H1 (cell line): ENCODE data around the gene TPM1. TPM values are rescaled to one million over a fixed set of nuclear protein-coding genes. Genes with fewer than 3 reads are reported as not detected.
A peak's percentile ranks its signal among the peaks of the same experiment; 100 is the strongest.

ENCODE experiments used
- HDAC2 ChIP-seq, 2 experiments: fragments of 300-600 bp in 1 of 2; sonication (generic) in 1 of 2; IDR thresholded peaks; 2 replicates each; pipeline ENCODE4 v1.6.1; 2011 to 2012; ENCODE audit warnings: low read depth in 2 of 2, low read length in 2 of 2, mild to moderate bottlenecking in 2 of 2, moderate library complexity in 2 of 2, borderline replicate concordance in 1 of 2, inconsistent platforms in 1 of 2
- NRF1 ChIP-seq: IDR thresholded peaks from 2 replicates; pipeline ENCODE4 v1.6.1; 2011; ENCODE audit warnings: mild to moderate bottlenecking, low read depth, low read length, improper control_type of control experiment
- POLR2A ChIP-seq, 2 experiments: IDR thresholded peaks; 1 replicate in 1 of 2; 2 replicates in 1 of 2; pipeline ENCODE4 v1.6.1; 2011; ENCODE audit warnings: low read depth in 2 of 2, low read length in 2 of 2, mild to moderate bottlenecking in 2 of 2; ENCODE audit errors: control extremely low read depth in 1 of 2
- TAF7 ChIP-seq: optimal IDR thresholded peaks from 2 replicates; pipeline ENCODE3; 2011; ENCODE audit warnings: low read depth, mild to moderate bottlenecking, inconsistent platforms, low read length, moderate library complexity, borderline replicate concordance
- TBP ChIP-seq: IDR thresholded peaks from 2 replicates; pipeline ENCODE4 v1.6.1; 2011; ENCODE audit warnings: low read depth, low read length, improper control_type of control experiment
- polyA plus RNA-seq, 7 experiments: library from polyadenylated mRNA; depleted of rRNA in 3 of 7; stranded (reverse) in 5 of 7; unstranded in 2 of 7; fragments of >200 nt in 5 of 7; fragments of 200-250 nt in 2 of 7; gene quantifications; 1 replicate in 5 of 7; 2 replicates in 1 of 7; 4 replicates in 1 of 7; pipeline versions ENCODE4 v1.2.1 to v1.2.3, GENCODE V29; 2011 to 2013; ENCODE audit warnings: missing spikeins in 2 of 7, mixed read lengths in 2 of 7
- total RNA-seq: library from RNA; stranded (reverse); fragmentation: NEBNext Ultra II Directional; extraction: Animal tissue kit (Norgen Biotek cat#: 25700); gene quantifications from 2 replicates; pipeline ENCODE4 v1.2.1, GENCODE V29; 2021
- TF ChIP-seq, protein P1 (sequence below): IDR thresholded peaks from 2 replicates; pipeline ENCODE4 v1.6.1; 2012; ENCODE audit warnings: inconsistent platforms

Gene TPM1
- total and polyA plus RNA-seq, 2 of the 8 experiments (the other 6 are each of a cell fraction or from before 2014, with no cell fraction given): 258 to 579 TPM

DNA sequence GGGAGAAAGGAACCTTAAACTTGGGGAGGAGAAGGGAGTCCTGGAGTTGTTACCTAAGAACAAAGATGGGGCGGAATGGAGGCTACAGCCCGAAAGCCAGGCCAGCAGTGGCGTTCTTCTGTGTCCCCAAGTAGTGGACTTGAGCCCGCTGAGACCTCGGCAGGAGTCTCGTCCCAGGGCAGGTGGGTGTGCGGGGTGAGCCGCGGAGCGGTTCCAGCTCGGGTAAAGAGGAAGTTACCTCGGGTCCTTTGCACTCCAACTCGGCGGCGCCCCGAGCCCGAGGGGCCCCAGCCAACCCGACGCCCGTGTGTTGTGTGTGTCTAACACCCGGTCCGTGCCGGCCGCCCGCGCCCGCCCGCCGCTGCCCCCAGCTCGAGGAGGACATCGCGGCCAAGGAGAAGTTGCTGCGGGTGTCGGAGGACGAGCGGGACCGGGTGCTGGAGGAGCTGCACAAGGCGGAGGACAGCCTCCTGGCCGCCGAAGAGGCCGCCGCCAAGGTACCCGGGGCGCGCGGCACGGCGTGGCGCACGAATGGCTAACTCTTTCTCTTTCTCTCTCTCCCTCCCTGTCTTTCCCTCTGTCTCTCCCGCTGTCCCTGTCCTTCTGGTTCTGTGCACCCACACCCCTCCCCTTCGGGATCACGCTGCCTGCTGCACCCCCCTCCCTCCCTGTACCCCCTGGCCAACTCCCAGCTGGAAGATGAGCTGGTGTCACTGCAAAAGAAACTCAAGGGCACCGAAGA, 959 bp downstream of the TPM1 start (continued):
- TF ChIP-seq HDAC2 (IDR thresholded peaks at IDR 0.05; ENCODE audit: borderline replicate concordance in 1 of 2, low read depth in 2 of 2, low read length in 2 of 2) (no peak), POLR2A (IDR thresholded peaks at IDR 0.05; ENCODE audit: control extremely low read depth in 1 of 2, low read depth in 2 of 2, low read length in 2 of 2) (peak; percentile 60 to 76), TBP (0 out of 2 replicates have a peak, but pooled peaks have one; percentile 9), NRF1 (no peak; the same call in 1 of the 2 replicates), TAF7 (peak; percentile 19)
- TF ChIP-seq, protein P1, sequence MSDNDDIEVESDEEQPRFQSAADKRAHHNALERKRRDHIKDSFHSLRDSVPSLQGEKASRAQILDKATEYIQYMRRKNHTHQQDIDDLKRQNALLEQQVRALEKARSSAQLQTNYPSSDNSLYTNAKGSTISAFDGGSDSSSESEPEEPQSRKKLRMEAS: no peak
